ENCODE results near the gene ALDOB. TPM values are rescaled to one million over a fixed set of nuclear protein-coding genes. Genes with fewer than 3 reads are reported as not detected.

Gene ALDOB
- total RNA-seq, 1 experiment from 2014 or later = 1.2 TPM

GRCh38 chr9:101399643-101399970, 36.0 kb downstream of the ALDOB start (continued):
- no peak for TF ChIP-seq SP1 (IDR thresholded peaks at IDR 0.05; ENCODE audit: low read depth)
- TF ChIP-seq POLR2AphosphoS5 (IDR thresholded peaks at IDR 0.05; ENCODE audit: low read depth, low read length) = no peak
- TF ChIP-seq YY1 (IDR thresholded peaks at IDR 0.05; ENCODE audit: extremely low read depth, insufficient replicate concordance, low read depth, low read length) = no peak
- no peak for TF ChIP-seq SIN3A (IDR thresholded peaks at IDR 0.05; ENCODE audit: low read depth)
- no peak for TF ChIP-seq FOSL1 (IDR thresholded peaks at IDR 0.05; ENCODE audit: low read depth)
- no peak for TF ChIP-seq RAD21 (IDR thresholded peaks at IDR 0.05; ENCODE audit: low read depth)
- no peak for TF ChIP-seq EGR1 (IDR thresholded peaks at IDR 0.05; ENCODE audit: low read depth)
- TF ChIP-seq MAX (IDR thresholded peaks at IDR 0.05) = no peak
- no peak for TF ChIP-seq CEBPB (IDR thresholded peaks at IDR 0.05; ENCODE audit: low read depth)
- TF ChIP-seq ZNF274 (IDR thresholded peaks at IDR 0.05; ENCODE audit: low read depth, low read length) = no peak

- peak overlapping the region; percentile 86 for H3K4me2 ChIP-seq (ENCODE audit: low read length)
- peak overlapping the region; percentile 88 for H3K9ac ChIP-seq (ENCODE audit: low read length)
- H3K27ac ChIP-seq (ENCODE audit: low read depth, low read length) = peak overlapping the region; percentile 33; the same call in 1 of the 2 replicates
- DNase-seq (ENCODE audit: low read depth, low spot score) (no peak), ATAC-seq (no peak)
- H3K4me3 ChIP-seq (replicated peaks in 1 of 2; ENCODE audit: low read depth in 1 of 2, low read length in 2 of 2) = peak overlapping the region; percentile 71 to 92
- no TSS peak for BruUV-seq (replicated peaks)
- 0 out of 4 replicates have a peak, but pooled peaks cover 0 to 4% of the 10 kb centered on the region in 2 experiments for H3K9me3 ChIP-seq (ENCODE audit: control insufficient read depth in 1 of 2, insufficient read depth in 1 of 2, low read depth in 1 of 2, low read length in 2 of 2)
- H4K20me1 ChIP-seq (ENCODE audit: insufficient read depth) = no peaks in the 10 kb centered on the region
- ChIA-PET POLR2A (interaction anchor here (0.6 to 1.1 kb wide), 12 partner anchors 10 to 1079 kb away, joined by 3 to 10 read pairs (median 4); no protein-coding TSS in a partner anchor), RAD21 (ENCODE audit: low non-redundant PET in 1 of 2, low total read pairs in 2 of 2, uncharacterized antibody in 2 of 2, unreplicated experiment in 2 of 2) (interaction anchor here in 1 of 2 experiments (0.7 kb wide), 1 partner anchor 10 kb away, joined by 3 read pairs; no protein-coding TSS in a partner anchor), CTCF (interaction anchor here (0.9 to 2.3 kb wide), 4 partner anchors 10 to 60 kb away, joined by 3 to 18 read pairs (median 5); no protein-coding TSS in a partner anchor)
- no peak overlapping the region for H2AFZ ChIP-seq (ENCODE audit: low read depth, low read length, poor library complexity, severe bottlenecking)
- H3K36me3 ChIP-seq (ENCODE audit: control insufficient read depth in 1 of 2, insufficient read depth in 2 of 2, low read length in 2 of 2) = peaks cover 27 to 55% of the 10 kb centered on the region in 2 experiments
- TF ChIP-seq ZFX (IDR thresholded peaks at IDR 0.05) (peak; percentile 90), ATF3 (IDR thresholded peaks at IDR 0.05) (no peak)
- intact Hi-C loops (cut with micrococcal nuclease) = loop anchor here (5.0 kb wide), 2 partner anchors 133 to 797 kb away; partner anchors contain the start of gene RNF20
- H3K9me2 ChIP-seq (ENCODE audit: insufficient read depth) = no peaks in the 10 kb centered on the region
- H3K27me3 ChIP-seq (ENCODE audit: insufficient read depth, low read length) = no peaks in the 10 kb centered on the region
- peaks cover 3 to 10% of the 10 kb centered on the region in 2 experiments; a peak in 3 of 4 replicates for H3K4me1 ChIP-seq (ENCODE audit: control insufficient read depth in 1 of 2, insufficient read depth in 2 of 2, low read length in 2 of 2)
- peaks cover 68% of the 10 kb centered on the region for H3K79me2 ChIP-seq (ENCODE audit: insufficient read depth, low read length)
These were observed 36.5 kb downstream of the ALDOB start for GRCh38 chr9:101398930-101399642.
